Stimulated activated CD4-positive, alpha-beta T cell treated with anti-CD3 and anti-CD28 coated beads, Interleukin-2, amount 100 ng/mL, for 4 hours (primary cell): ENCODE data around the gene KIR2DL3.

ENCODE experiments used
- DNase-seq: peaks from one replicate; pipeline ENCODE4 v3.0.0-alpha.2; 2020; ENCODE audit warnings: low read depth

KIR2DL3 gene

DNA sequence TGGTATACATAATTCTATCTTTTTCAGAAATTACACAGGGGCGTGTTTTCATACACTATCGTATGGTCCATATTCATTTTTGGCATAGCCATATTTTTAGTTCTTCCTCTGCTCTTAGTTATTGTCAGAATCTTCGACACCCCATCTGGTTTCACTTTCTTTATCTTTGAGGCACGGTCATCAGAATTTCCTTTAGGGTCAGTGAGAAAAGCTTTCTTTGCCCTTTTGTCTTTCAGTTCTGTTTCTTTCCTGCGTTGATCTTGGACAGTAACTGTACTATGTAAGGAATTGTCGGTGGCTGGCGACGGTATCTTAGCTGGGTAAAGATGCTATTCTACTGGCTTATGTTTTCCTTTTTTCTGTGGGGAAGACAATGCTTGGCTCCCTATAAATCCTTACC lies 54.5 kb downstream of the KIR2DL3 start:
- DNase-seq, result no peak

DNA sequence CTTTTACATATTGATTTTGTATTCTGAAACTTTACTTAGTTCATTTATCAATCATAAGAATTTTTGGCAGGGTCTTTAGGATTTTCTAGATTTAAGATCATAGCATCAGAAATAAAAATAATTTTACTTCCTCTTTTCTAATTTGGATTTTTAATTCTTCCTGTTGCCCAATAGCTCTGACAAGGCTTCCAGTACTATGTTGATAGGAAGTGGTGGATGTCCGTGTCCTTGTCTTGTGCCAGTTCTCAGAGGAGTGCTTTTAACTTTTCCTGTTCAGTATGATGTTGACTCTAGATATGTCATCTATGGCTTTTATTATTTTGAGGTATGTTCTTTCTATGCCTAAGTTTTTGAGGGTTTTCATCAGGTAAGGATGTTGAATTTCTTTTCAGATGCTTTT lies 57.4 kb downstream of the KIR2DL3 start:
- no peak for DNase-seq
